OCI-LY1 (cell line): ENCODE measurements around the gene LGR4.

Experiments used
- EZH2 ChIP-seq: fragments of 200-600 bp; sonication (generic), shearing (Covaris generic); IDR thresholded peaks from 2 replicates; pipeline ENCODE4 v1.8.0; 2017; ENCODE audit warnings: borderline replicate concordance, mixed run types, mild to moderate bottlenecking, antibody characterized with exemption, low read length, moderate library complexity, mixed read lengths
- TF ChIP-seq, protein P1 (sequence below): fragments of 200-600 bp; sonication (generic), shearing (Covaris generic); IDR thresholded peaks from 2 replicates; pipeline ENCODE4 v1.5.1; 2017; ENCODE audit warnings: mild to moderate bottlenecking, antibody characterized with exemption, low read length, moderate library complexity, mixed read lengths

GRCh38 chr11:27496461-27496860 is 23.9 kb upstream of the LGR4 start:
- TF ChIP-seq, protein P1, sequence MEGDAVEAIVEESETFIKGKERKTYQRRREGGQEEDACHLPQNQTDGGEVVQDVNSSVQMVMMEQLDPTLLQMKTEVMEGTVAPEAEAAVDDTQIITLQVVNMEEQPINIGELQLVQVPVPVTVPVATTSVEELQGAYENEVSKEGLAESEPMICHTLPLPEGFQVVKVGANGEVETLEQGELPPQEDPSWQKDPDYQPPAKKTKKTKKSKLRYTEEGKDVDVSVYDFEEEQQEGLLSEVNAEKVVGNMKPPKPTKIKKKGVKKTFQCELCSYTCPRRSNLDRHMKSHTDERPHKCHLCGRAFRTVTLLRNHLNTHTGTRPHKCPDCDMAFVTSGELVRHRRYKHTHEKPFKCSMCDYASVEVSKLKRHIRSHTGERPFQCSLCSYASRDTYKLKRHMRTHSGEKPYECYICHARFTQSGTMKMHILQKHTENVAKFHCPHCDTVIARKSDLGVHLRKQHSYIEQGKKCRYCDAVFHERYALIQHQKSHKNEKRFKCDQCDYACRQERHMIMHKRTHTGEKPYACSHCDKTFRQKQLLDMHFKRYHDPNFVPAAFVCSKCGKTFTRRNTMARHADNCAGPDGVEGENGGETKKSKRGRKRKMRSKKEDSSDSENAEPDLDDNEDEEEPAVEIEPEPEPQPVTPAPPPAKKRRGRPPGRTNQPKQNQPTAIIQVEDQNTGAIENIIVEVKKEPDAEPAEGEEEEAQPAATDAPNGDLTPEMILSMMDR = no peak
- TF ChIP-seq EZH2 = no peak
